Memory B cell (primary cell): ENCODE results near the gene VARS2.
A peak's percentile ranks its signal among the peaks of the same experiment; 100 is the strongest.

Source experiments
- ATAC-seq: fragments of 150-1000 bp; cut with Tn5 transposase; 2 replicates; pipeline ENCODE4 v1.10.0; 2021; ENCODE audit warnings: low read depth, mild to moderate bottlenecking, moderate library complexity
- DNase-seq, 2 donors: peaks; one replicate each; pipeline ENCODE4 v3.0.0; 2022; ENCODE audit warnings: low spot score in 2 of 2
- H3K27ac Mint-ChIP-seq: one replicate; pipeline ENCODE4 v1.8.0; 2022; ENCODE audit warnings: mild to moderate bottlenecking, moderate library complexity, mixed read lengths
- H3K27me3 Mint-ChIP-seq: one replicate; pipeline ENCODE4 v1.8.0; 2022; ENCODE audit warnings: mixed read lengths
- H3K36me3 Mint-ChIP-seq: one replicate; pipeline ENCODE4 v1.8.0; 2022; ENCODE audit warnings: mild to moderate bottlenecking, mixed read lengths
- H3K4me1 Mint-ChIP-seq: one replicate; pipeline ENCODE4 v1.8.0; 2022; ENCODE audit warnings: mixed read lengths
- H3K4me3 Mint-ChIP-seq: one replicate; pipeline ENCODE4 v1.8.0; 2022; ENCODE audit warnings: mild to moderate bottlenecking, moderate library complexity, mixed read lengths
- H3K9me3 Mint-ChIP-seq: one replicate; pipeline ENCODE4 v1.8.0; 2022; ENCODE audit warnings: mixed read lengths

The VARS2 gene

DNA sequence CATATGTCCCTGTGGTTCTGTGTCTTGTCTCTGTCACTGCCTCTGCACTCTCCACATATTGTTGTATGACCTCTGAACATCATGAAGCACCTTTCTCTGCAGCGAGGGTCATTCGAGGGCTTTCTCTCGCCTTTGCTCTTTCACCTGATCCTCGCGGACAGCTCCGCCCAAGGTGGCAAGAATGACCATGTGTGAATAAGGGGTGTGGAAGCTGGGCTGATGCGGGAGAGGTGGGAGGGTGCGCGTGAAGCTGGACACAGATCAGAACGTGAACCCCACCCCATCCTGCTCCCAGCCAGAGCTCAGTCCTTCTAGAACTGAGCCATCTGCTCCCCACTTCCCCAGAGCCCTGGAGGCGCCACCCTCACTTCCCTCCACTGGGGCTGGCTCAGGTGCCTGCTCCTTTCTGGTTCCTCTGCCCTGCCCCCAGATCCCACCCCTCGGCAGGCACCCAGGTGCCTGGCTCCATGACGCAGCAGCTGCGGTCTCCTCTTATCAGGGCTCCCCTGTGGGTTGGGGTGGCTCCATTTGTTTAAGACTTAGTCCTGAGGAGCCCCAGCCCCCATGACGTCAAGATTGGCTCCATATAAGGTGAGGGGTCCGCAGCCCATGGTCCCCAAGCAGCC, 26.4 kb downstream of the VARS2 start, which contains the start of gene MUCL3:
Gene MUCL3 (plus strand): TSS at position 613 of the 626 bp plus-strand sequence. CDS start 27 bp downstream, outside the sequence.
- Mint-ChIP-seq H3K4me1 (no peaks in the 10 kb centered on the region), H3K4me3 (no peak within 1 kb of the TSS), H3K36me3 (no peaks in the 10 kb centered on the region), H3K27ac (no peak within 1 kb of the TSS), H3K9me3 (no peaks in the 10 kb centered on the region), H3K27me3 (peaks cover 41% of the 10 kb centered on the region)
- DNase-seq (no peak), ATAC-seq (no peak)

GRCh38 chr6:30942338-30943060, 28.5 kb downstream of the VARS2 start:
- Mint-ChIP-seq H3K27ac (no peak overlapping the region), H3K27me3 (peaks cover 35% of the 10 kb centered on the region), H3K4me1 (no peaks in the 10 kb centered on the region), H3K36me3 (no peaks in the 10 kb centered on the region), H3K4me3 (no peak overlapping the region), H3K9me3 (no peaks in the 10 kb centered on the region)
- ATAC-seq (no peak), DNase-seq (no peak)

- no peak overlapping the region for H3K27ac Mint-ChIP-seq
- no peaks in the 10 kb centered on the region for H3K9me3 Mint-ChIP-seq
- H3K4me1 Mint-ChIP-seq = no peaks in the 10 kb centered on the region
- DNase-seq = no peak
- no peak overlapping the region for H3K4me3 Mint-ChIP-seq
- ATAC-seq = no peak
- H3K27me3 Mint-ChIP-seq = peaks cover 41% of the 10 kb centered on the region
- peaks cover 2% of the 10 kb centered on the region for H3K36me3 Mint-ChIP-seq
Measured at GRCh38 chr6:30944051-30944450, 30.0 kb downstream of the VARS2 start.

DNA sequence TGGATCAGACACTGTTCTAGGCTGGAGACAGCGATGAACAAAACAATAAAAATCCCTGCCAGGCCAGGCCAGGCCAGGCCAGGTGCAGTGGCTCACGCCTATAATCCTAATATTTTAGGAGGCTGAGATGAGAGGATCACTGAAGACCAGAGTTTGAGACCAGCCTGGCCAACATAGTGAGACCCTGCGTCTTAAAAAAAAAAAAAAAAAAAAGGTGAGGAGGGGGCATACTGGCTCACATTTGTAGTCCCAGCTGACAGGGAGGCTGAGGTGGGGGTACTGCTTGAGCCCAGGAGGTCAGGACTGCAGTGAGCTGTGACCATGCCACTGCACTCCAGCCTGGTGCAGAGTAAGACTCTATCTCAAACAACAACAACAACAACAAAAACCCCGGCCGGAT, 31.2 kb downstream of the VARS2 start:
- no peak for ATAC-seq

DNA sequence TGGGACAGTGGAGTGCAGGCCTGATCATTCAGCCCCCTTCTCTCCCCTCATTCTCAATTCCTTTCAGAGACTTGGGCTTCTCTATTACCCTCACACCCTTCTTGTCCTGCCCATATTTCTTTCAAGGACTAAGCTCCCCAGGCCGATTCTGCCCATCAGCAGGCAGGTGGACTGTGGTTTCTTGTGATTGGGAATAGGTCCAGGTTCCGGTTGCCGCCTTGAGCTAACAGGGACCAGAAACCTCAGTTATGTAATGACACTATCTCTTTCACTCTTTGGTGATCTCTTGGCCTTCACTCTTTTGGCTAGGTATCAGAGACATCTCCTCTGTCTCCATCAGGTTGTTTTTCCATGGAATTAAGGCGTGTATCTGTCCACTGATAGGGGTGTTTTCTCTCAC, 33.2 kb downstream of the VARS2 start:
- no peak for DNase-seq
- Mint-ChIP-seq H3K4me1 (peaks cover 2% of the 10 kb centered on the region), H3K4me3 (no peak overlapping the region), H3K27ac (no peak overlapping the region), H3K9me3 (peaks cover 2% of the 10 kb centered on the region), H3K36me3 (peaks cover 11% of the 10 kb centered on the region), H3K27me3 (peaks cover 26% of the 10 kb centered on the region)
- no peak for ATAC-seq

More for the DNA sequence above, 31.2 kb downstream of the VARS2 start:
- Mint-ChIP-seq H3K36me3 (peaks cover 6% of the 10 kb centered on the region), H3K27ac (no peak overlapping the region), H3K9me3 (no peaks in the 10 kb centered on the region), H3K4me3 (no peak overlapping the region), H3K27me3 (peaks cover 32% of the 10 kb centered on the region), H3K4me1 (no peaks in the 10 kb centered on the region)
- no peak for DNase-seq

- Mint-ChIP-seq H3K4me3 (no peak overlapping the region), H3K36me3 (peaks cover 11% of the 10 kb centered on the region), H3K4me1 (peaks cover 2% of the 10 kb centered on the region), H3K27me3 (peaks cover 16% of the 10 kb centered on the region), H3K9me3 (peaks cover 2% of the 10 kb centered on the region), H3K27ac (no peak overlapping the region)
- DNase-seq (no peak), ATAC-seq (no peak)
Measured at GRCh38 chr6:30948811-30949210, 34.8 kb downstream of the VARS2 start.

DNA sequence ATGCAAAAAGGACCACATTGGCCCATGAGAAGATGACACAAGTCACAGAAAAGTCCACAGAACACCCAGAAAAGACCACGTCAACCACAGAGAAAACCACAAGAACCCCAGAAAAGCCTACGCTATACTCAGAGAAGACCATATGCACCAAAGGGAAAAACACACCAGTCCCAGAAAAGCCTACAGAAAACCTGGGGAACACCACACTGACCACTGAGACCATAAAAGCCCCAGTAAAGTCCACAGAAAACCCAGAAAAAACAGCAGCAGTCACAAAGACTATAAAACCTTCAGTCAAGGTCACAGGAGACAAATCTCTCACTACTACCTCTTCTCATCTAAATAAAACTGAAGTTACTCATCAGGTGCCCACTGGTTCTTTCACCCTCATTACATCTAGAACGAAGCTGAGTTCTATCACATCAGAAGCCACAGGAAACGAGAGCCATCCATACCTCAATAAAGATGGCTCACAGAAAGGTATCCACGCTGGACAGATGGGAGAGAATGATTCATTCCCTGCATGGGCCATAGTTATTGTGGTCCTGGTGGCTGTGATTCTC, 38.0 kb downstream of the VARS2 start:
- Mint-ChIP-seq H3K27ac (no peak overlapping the region), H3K4me3 (no peak overlapping the region), H3K27me3 (peaks cover 12% of the 10 kb centered on the region), H3K36me3 (peaks cover 11% of the 10 kb centered on the region), H3K9me3 (peaks cover 2% of the 10 kb centered on the region), H3K4me1 (peaks cover 5% of the 10 kb centered on the region)
- ATAC-seq (no peak), DNase-seq (no peak)

DNA sequence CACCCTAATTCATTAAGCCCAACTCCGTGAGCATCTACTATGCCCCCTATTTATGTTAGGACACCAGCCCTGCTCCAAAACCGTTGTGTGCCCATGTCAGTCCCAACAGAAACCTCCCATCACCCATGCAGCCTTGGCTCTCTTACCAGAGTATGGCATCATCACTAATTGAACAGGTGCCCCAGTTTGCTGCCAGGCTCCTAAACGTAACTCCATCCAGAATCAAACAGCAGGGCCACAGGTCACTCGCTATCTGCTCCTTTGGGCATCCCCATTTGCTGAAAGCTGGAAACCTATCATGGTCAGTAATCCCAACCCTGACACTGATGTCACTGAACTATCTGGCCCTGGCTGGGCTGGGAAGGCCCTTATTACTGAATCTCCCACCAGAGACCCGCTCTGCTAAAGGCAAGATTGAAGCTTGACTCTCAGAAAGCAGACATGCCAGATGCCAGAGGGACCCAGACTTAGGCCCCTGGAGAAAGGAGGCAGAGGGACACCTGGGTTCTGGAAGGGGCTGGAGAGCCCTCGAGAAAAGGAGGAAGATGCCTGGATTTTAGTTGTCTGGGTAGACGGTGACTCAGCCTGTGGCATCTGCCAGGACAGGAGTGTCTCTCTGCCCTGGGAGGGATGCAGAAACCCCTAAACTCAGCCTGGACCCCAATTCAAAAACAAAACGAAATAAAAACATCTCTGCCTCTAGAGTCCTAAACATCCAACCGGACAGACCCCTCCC, 40.8 kb downstream of the VARS2 start:
- Mint-ChIP-seq H3K4me3 (peak overlapping the region; percentile 88), H3K36me3 (peaks cover 7% of the 10 kb centered on the region), H3K9me3 (peaks cover 2% of the 10 kb centered on the region), H3K4me1 (peaks cover 5% of the 10 kb centered on the region), H3K27ac (peak overlapping the region; percentile 77), H3K27me3 (peaks cover 5% of the 10 kb centered on the region)
- DNase-seq (no peak), ATAC-seq (no peak)

- H3K27ac Mint-ChIP-seq = peak overlapping the region; percentile 77
- ATAC-seq (peak; percentile 92), DNase-seq (peak; percentile 72 to 75)
- peaks cover 3% of the 10 kb centered on the region for H3K36me3 Mint-ChIP-seq
- H3K27me3 Mint-ChIP-seq = peaks cover 6% of the 10 kb centered on the region
- peak overlapping the region; percentile 88 for H3K4me3 Mint-ChIP-seq
- H3K4me1 Mint-ChIP-seq = peaks cover 5% of the 10 kb centered on the region
- H3K9me3 Mint-ChIP-seq = peaks cover 2% of the 10 kb centered on the region
Measured at GRCh38 chr6:30955367-30956042, 41.5 kb downstream of the VARS2 start.

DNA sequence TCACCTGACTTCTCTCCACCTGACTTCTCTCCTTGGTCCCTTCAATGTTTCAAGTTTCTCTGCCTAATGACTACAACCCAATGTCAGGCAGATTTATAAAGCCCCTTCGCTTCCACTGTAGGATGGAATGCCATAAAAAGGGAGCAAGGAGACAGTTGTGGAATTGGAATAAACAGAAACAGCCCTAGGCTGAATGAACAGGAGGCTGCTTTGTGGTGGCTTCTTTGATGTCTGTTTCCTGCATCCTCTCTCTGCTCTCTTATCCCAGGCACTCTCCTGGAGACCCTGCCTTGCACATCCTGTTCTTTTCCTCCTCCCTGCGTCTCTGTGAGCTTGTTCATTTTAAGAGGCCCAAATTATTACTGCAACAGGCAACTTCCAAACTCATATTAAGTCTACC, 43.7 kb downstream of the VARS2 start:
- H3K27me3 Mint-ChIP-seq = peaks cover 9% of the 10 kb centered on the region
- H3K36me3 Mint-ChIP-seq = no peaks in the 10 kb centered on the region
- DNase-seq = no peak
- no peak for ATAC-seq
- H3K4me1 Mint-ChIP-seq = peaks cover 5% of the 10 kb centered on the region
- H3K27ac Mint-ChIP-seq = no peak overlapping the region
- H3K9me3 Mint-ChIP-seq = no peaks in the 10 kb centered on the region
- H3K4me3 Mint-ChIP-seq = no peak overlapping the region

DNA sequence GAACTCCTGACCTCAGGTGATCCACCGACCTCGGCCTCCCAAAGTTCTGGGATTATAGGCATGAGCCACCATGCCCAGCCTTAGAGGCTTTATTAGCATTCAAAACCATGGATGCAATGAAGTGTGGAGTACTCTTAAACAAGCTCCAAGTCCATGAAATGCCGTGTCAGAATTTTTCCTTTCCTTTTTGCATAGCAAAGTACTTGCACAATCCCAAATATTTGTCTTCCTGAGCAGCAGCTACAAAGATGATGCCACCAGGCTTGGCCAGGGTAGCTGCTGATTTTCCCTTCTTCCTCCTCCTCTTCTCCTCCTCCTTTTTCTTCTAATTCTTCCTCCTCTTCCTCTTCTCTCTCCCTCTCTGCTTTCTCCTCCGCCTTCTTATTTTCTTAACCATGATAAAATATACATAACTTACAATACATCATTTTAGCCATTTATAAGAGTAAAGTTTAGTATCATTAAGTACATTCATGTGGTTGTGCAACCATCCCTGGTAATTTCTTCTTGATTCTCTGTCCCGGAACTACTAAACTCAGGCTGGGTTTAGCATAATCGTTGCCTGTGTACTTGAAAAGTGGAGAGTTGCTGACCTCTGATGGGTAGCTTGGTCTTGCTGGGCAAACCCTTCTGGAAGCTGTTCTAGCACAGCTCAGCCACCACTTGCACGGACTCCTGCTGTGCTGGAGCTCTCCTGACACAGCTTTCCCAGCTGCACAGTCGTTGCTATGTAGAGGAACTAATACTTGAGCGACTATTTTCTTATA, 47.1 kb downstream of the VARS2 start:
- H3K27me3 Mint-ChIP-seq = peaks cover 29% of the 10 kb centered on the region
- H3K4me1 Mint-ChIP-seq = peaks cover 6% of the 10 kb centered on the region
- H3K36me3 Mint-ChIP-seq = no peaks in the 10 kb centered on the region
- DNase-seq (no peak), ATAC-seq (no peak)
- no peaks in the 10 kb centered on the region for H3K9me3 Mint-ChIP-seq
- H3K27ac Mint-ChIP-seq = no peak overlapping the region
- no peak overlapping the region for H3K4me3 Mint-ChIP-seq

DNA sequence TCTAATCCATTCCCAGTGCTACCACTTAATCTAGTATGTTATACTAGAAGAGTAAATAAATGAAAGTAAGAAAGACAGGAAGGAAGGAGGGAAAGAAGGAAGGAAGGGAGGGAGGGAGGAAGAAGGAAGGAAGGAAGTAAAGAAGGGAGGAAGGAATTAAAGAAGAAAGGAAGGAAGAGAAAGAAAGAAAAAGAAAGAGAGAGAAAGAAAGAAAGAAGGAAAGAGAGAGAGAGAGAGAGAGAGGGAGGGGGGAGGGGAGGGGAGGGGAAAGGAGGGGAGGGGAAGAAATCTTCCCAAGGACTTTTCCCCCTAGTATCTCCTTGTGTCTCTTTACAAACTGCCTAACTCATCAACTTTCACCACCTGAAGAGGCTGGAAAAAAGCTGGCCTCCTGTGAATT, 48.7 kb downstream of the VARS2 start:
- DNase-seq = no peak
- Mint-ChIP-seq H3K27me3 (peaks cover 31% of the 10 kb centered on the region), H3K4me3 (no peak overlapping the region), H3K36me3 (no peaks in the 10 kb centered on the region), H3K4me1 (peaks cover 5% of the 10 kb centered on the region), H3K27ac (no peak overlapping the region), H3K9me3 (no peaks in the 10 kb centered on the region)
- no peak for ATAC-seq

GRCh38 chr6:30963641-30964040, 49.6 kb downstream of the VARS2 start:
- Mint-ChIP-seq H3K4me1 (peaks cover 5% of the 10 kb centered on the region), H3K27ac (no peak overlapping the region), H3K27me3 (peaks cover 31% of the 10 kb centered on the region), H3K36me3 (no peaks in the 10 kb centered on the region), H3K4me3 (no peak overlapping the region), H3K9me3 (no peaks in the 10 kb centered on the region)
- ATAC-seq (no peak), DNase-seq (no peak)
